Caco-2 (cell line): ENCODE results near the gene ANKRD44. TPM values are rescaled to one million over a fixed set of nuclear protein-coding genes. Genes with fewer than 3 reads are reported as not detected.

ENCODE experiments used
- BruUV-seq: library from RNA; stranded (reverse); fragments of 400-500 nt; replicated peaks from 2 replicates; lab custom pipeline; 2021; lab: Mats Ljungman, UMichigan
- CTCF ChIA-PET: fragments of 300-600 bp; sonication (Branson Sonifier 250); formaldehyde crosslinking; loops from one replicate; lab custom pipeline; 2022; ENCODE audit warnings: antibody characterized with exemption; lab: Charles Lee
- POLR2A ChIA-PET: fragments of 300-600 bp; sonication (Branson Sonifier 250); formaldehyde crosslinking; loops from one replicate; lab custom pipeline; 2022; ENCODE audit warnings: antibody characterized with exemption; lab: Charles Lee
- DNase-seq, 2 experiments: peaks; one replicate each; pipeline versions ENCODE4 v3.0.0 to v3.0.0-alpha.2; 2020 to 2022
- H3K27me3 ChIP-seq: replicated peaks from 2 replicates; pipeline ENCODE4 v1.6.0; 2011; ENCODE audit warnings: low read length; ENCODE audit not compliant: control insufficient read depth, insufficient read depth
- H3K36me3 ChIP-seq: 2 replicates; pipeline ENCODE4 v1.5.1; 2011; ENCODE audit warnings: low read length; ENCODE audit not compliant: control insufficient read depth, insufficient read depth
- H3K4me1 ChIP-seq: fragments of 250-450 bp; sonication (Bioruptor Pico); 2 replicates; pipeline ENCODE4 v1.5.1; 2020; ENCODE audit warnings: mild to moderate bottlenecking
- H3K4me3 ChIP-seq: 2 replicates; pipeline ENCODE4 v1.5.1; 2011; ENCODE audit warnings: low read depth, mild to moderate bottlenecking, control low read depth, low read length
- H3K9me3 ChIP-seq: fragments of 250-450 bp; sonication (Bioruptor Pico); 2 replicates; pipeline ENCODE4 v1.5.1; 2020; ENCODE audit warnings: mild to moderate bottlenecking, moderate library complexity
- H3K27ac Mint-ChIP-seq: one replicate; pipeline ENCODE4 v1.8.0; 2022; ENCODE audit warnings: mixed read lengths; ENCODE audit not compliant: unreplicated experiment
- H3K27me3 Mint-ChIP-seq: one replicate; pipeline ENCODE4 v1.8.0; 2022; ENCODE audit warnings: mixed read lengths; ENCODE audit not compliant: insufficient read depth, unreplicated experiment
- H3K36me3 Mint-ChIP-seq: one replicate; pipeline ENCODE4 v1.8.0; 2022; ENCODE audit warnings: mild to moderate bottlenecking, mixed read lengths; ENCODE audit not compliant: insufficient read depth, unreplicated experiment
- H3K4me1 Mint-ChIP-seq: one replicate; pipeline ENCODE4 v1.8.0; 2022; ENCODE audit warnings: low read depth, mixed read lengths; ENCODE audit not compliant: unreplicated experiment
- H3K4me3 Mint-ChIP-seq: one replicate; pipeline ENCODE4 v1.8.0; 2022; ENCODE audit warnings: mild to moderate bottlenecking, moderate library complexity, mixed read lengths; ENCODE audit not compliant: unreplicated experiment
- H3K9me3 Mint-ChIP-seq: one replicate; pipeline ENCODE4 v1.8.0; 2022; ENCODE audit warnings: mixed read lengths; ENCODE audit not compliant: unreplicated experiment
- CTCF ChIP-seq, 2 experiments: fragments of 200-600 bp in 1 of 2; IDR thresholded peaks; 1 replicate in 1 of 2; 2 replicates in 1 of 2; pipeline versions ENCODE4 v1.5.1 to v1.8.0; 2011 to 2022; ENCODE audit warnings: antibody characterized with exemption in 1 of 2, control low read depth in 1 of 2, inconsistent platforms in 1 of 2, low read depth in 1 of 2, low read length in 1 of 2, mild to moderate bottlenecking in 1 of 2, moderate library complexity in 1 of 2; ENCODE audit not compliant: insufficient read depth in 1 of 2, severe bottlenecking in 1 of 2, unreplicated experiment in 1 of 2
- intact Hi-C: fragments of 100-400 bp; cut with micrococcal nuclease; formaldehyde crosslinking; loops from one replicate; pipeline ENCODE4 v1.10.0; 2022; ENCODE audit not compliant: unreplicated experiment
- total RNA-seq: library from RNA; stranded (reverse); gene quantifications from 2 replicates; pipeline ENCODE4 v1.2.3, GENCODE V29; 2022

ANKRD44 gene
- total RNA-seq, 1 experiment from 2014 or later, result 1.0 TPM

- ChIA-PET POLR2A (no interaction called here), CTCF (no interaction called here)
- H3K4me1 Mint-ChIP-seq, result peaks cover 11% of the 10 kb centered on the region
- H3K36me3 Mint-ChIP-seq, result no peaks in the 10 kb centered on the region
- Histone ChIP-seq H3K9me3 (no peaks in the 10 kb centered on the region), H3K4me3 (no peak overlapping the region), H3K36me3 (no peaks in the 10 kb centered on the region), H3K4me1 (peaks cover 6% of the 10 kb centered on the region), H3K27me3 (no peaks in the 10 kb centered on the region)
- intact Hi-C loops, result no loop called here
- peaks cover 3% of the 10 kb centered on the region for H3K27me3 Mint-ChIP-seq
- no peaks in the 10 kb centered on the region for H3K9me3 Mint-ChIP-seq
- no peak overlapping the region for H3K27ac Mint-ChIP-seq
- no peak for DNase-seq
- TF ChIP-seq CTCF (IDR thresholded peaks at IDR 0.05; ENCODE audit: insufficient read depth in 1 of 2, low read depth in 1 of 2, low read length in 1 of 2, severe bottlenecking in 1 of 2, unreplicated experiment in 1 of 2), result no peak
- H3K4me3 Mint-ChIP-seq, result no peak overlapping the region
- no TSS peak for BruUV-seq
Measured at GRCh38 chr2:197152451-197153228, 157.9 kb downstream of the ANKRD44 start.

GRCh38 chr2:197149546-197149945, 161.0 kb downstream of the ANKRD44 start:
- intact Hi-C loops, result no loop called here
- TF ChIP-seq CTCF (IDR thresholded peaks at IDR 0.05; ENCODE audit: insufficient read depth in 1 of 2, low read depth in 1 of 2, low read length in 1 of 2, severe bottlenecking in 1 of 2, unreplicated experiment in 1 of 2), result no peak
- H3K4me3 ChIP-seq, result no peak overlapping the region
- H3K9me3 ChIP-seq, result no peaks in the 10 kb centered on the region
- Mint-ChIP-seq H3K36me3 (no peaks in the 10 kb centered on the region), H3K9me3 (no peaks in the 10 kb centered on the region), H3K4me1 (peaks cover 15% of the 10 kb centered on the region), H3K4me3 (no peak overlapping the region), H3K27me3 (no peaks in the 10 kb centered on the region), H3K27ac (no peak overlapping the region)
- ChIA-PET CTCF (no interaction called here), POLR2A (no interaction called here)
- H3K27me3 ChIP-seq, result no peaks in the 10 kb centered on the region
- no peaks in the 10 kb centered on the region for H3K36me3 ChIP-seq
- DNase-seq, result no peak
- peaks cover 10% of the 10 kb centered on the region for H3K4me1 ChIP-seq
- no TSS peak for BruUV-seq

- Mint-ChIP-seq H3K4me1 (peaks cover 15% of the 10 kb centered on the region), H3K9me3 (no peaks in the 10 kb centered on the region), H3K27me3 (no peaks in the 10 kb centered on the region), H3K36me3 (no peaks in the 10 kb centered on the region), H3K27ac (no peak overlapping the region), H3K4me3 (no peak overlapping the region)
- H3K4me1 ChIP-seq, result peaks cover 10% of the 10 kb centered on the region
- no peaks in the 10 kb centered on the region for H3K9me3 ChIP-seq
- no peaks in the 10 kb centered on the region for H3K36me3 ChIP-seq
- intact Hi-C loops, result no loop called here
- ChIA-PET CTCF (no interaction called here), POLR2A (no interaction called here)
- BruUV-seq, result no TSS peak
- no peak for DNase-seq
- no peak overlapping the region for H3K4me3 ChIP-seq
- no peaks in the 10 kb centered on the region for H3K27me3 ChIP-seq
- TF ChIP-seq CTCF (IDR thresholded peaks at IDR 0.05; ENCODE audit: insufficient read depth in 1 of 2, low read depth in 1 of 2, low read length in 1 of 2, severe bottlenecking in 1 of 2, unreplicated experiment in 1 of 2), result no peak
Measured at GRCh38 chr2:197148401-197148800, 162.2 kb downstream of the ANKRD44 start.
